GM18951 (cell line): ENCODE measurements around the gene STX8.
"Not testable (repeated sequence)": the region's sequence is repeated elsewhere in the genome, so short reads cannot be mapped to it uniquely, and the experiment has no call there.

Experiments
- POLR2A ChIP-seq: IDR thresholded peaks from 4 replicates; pipeline ENCODE4 v1.6.1; 2011; ENCODE audit warnings: mild to moderate bottlenecking; ENCODE audit not compliant: insufficient read length, insufficient read depth; ENCODE audit errors: extremely low read depth
- in situ Hi-C: fragments of 300-500 bp; cut with MboI; formaldehyde crosslinking; loops from one replicate; pipeline ENCODE4 v1.12.0; 2022; ENCODE audit warnings: low sequenced_read_pairs, mixed read lengths, inconsistent platforms; ENCODE audit not compliant: unreplicated experiment

Gene STX8

DNA sequence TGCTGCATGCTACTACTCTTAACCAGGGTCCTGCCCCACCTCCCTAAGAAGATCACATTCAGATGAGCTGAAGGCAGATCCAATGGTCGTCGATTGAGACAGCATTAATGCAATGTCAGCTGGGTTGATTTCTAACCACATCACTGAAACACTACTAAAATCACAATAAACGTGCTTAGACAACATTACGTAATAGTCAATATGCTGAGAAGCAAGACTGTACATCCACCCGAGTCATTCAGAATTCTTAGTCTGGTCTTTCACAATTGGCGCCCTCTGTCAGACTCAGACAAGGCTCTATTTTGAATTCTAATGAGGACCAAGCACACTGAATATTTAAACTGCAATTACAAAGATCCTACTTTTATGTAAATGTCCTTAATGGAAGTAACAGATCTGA is 205.2 kb downstream of the STX8 start:
- no peak for TF ChIP-seq POLR2A
- in situ Hi-C loops, result no loop called here

DNA sequence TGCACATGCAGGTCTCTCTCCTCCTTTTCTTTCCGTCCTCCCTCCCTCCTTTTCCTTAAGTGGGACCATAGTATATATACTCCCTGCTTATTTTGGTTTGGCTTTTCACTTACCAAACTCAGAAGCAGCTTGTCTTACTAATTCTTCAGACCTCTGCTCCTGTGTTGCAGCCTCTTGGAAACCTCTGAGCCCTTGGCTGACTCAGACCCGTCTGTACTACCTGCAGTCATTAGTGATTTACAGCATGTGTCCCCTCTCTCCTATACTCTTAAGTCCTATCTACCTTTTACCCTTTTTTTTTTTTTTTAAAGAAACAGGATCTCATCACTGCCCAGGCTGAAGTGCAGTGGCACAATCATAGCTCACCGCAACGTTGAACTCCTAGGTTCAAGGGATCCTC is 207.0 kb downstream of the STX8 start:
- in situ Hi-C loops, result no loop called here

DNA sequence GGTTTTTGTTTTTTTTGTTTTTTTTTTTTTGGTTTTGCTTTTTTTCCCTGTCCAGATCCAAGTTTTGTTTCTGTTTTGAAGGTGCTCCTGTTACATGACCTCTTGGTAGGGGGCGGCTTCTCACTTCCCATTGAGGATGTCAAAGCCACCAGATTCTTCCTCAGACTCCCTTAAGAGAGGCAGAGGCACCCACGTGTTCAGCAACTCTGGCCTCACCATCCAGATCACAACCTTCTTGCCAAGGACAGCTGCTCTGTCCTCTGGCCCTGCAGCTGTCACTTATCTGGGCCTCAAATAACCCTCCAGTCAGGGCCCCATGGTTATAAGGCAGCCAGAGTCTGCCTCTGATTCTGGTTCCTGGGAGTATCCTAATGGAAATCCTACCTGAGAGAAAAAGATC is 208.5 kb downstream of the STX8 start:
- in situ Hi-C loops, result no loop called here
- TF ChIP-seq POLR2A, result no peak

More for the DNA sequence above, 207.0 kb downstream of the STX8 start:
- TF ChIP-seq POLR2A, result no peak

DNA sequence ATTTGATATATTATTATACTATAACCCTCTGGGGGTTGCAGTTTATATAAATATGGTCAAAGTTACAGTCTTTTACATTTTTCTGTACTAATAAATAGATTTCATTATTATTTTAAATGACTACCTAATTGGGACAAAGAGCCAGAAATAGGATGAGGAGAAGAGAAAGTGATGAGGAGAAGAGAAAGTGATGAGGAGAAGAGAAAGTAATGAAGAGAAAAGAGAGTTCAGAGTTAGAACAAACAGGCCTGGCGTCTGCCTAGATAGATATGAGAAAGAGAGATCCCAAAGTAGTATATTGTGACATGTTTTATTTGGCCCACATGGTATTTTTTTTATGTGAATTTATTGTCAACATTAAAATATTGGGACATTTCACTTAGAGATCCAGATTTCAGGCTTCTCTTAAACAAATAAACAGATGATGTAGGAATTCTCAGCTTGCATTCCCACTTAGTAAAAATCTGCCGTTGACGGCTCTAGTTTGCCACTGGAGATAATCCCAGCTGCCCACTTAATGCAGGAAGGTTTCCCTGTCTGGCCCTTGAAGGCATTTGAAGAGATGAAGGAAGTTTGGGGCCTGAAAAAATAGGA is 210.7 kb downstream of the STX8 start:
- in situ Hi-C loops, result no loop called here
- TF ChIP-seq POLR2A, result no peak

DNA sequence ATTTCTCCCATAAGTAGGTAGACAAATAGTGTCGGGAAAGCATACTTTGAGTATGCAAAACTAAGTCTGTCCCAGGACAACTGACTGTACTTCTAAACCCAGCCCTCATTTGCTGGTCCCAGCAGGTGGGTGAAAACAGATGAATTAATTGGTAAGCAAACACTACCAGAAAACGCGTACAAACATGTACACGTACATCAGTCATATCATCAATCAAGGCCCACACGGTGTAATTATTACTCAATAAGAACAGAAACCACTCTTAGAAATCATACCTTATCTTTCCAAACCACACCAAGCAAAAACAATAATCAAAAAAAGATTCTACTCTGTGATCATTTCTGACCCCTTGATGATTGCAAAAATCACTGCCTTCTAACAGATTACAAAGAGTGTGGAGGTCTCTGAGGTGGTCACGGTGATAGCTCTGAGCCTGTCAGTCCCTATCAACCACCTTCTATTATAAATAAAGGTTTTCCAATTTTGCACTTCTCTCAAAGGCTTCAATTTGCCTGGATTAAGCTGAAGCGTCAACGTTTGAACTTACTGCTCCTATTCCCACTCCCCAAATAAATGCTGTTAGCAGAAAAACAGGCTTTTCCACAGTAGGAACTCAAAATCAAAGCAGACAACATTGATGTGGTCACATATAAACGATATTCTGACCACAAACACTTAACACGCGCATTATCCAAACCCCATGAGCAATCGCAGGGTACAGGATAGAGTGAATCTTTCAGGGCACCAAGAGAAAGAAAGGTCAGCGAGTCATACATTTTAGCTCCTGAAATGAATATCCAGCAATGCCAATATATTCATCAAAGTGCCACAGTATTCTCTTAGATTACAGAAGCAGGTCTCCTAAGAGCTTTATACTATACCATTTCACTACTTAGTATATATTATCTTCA is 211.9 kb downstream of the STX8 start:
- in situ Hi-C loops, result no loop called here
- TF ChIP-seq POLR2A, result no peak

DNA sequence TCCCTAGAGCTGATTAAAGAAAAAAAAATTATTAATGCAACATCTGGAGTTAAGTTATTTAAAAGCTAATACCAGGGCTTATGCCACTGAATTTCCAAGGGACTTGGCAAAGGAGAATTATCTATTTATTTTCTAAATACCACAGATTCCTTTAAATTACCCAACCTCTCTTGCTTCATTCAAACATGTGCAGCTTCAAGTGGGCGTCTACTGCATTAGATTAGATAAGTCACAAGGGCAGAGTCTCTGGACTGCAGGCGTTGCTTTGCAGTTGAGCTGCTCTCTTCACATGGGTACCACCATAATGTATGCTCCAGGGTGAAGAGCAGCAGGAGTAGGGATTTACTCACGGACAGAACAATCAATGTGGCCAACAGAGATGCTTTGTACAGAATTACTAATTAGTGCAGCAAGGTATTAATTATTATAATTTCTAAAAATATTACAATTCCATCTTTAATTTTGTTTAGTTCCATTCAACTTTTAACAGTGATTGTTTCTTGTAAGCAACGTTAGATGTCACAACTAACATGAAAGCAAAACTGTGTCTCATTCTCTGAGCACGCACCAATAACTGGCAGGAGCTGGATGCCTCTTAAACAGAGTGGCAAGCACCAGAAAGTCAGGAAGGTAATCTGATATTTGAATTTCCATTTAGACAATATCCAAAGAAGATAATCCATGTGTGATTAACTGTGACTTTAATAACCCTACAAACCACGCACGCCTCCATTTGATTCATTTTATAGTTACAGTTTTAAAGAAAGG is 214.2 kb downstream of the STX8 start:
- TF ChIP-seq POLR2A, result no peak

DNA sequence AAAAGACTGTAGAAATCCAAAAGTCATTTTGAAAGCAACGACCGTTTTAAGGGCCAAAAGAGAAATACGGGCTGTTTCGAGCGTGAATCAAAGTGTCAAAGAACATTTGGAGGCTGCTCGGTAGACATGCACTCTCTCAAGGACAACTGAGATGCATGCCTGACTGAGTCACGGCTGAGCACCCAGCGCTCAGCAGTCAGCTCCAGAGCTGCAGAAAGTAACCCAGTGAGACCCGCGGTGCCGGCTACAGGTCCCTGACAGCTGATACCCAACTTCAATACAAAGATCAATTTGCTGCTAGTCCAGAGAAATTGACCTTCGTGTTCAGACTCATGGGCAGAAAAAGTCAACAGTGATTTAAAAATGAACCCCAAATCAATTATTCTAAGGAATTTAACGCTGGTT is 214.9 kb downstream of the STX8 start:
- in situ Hi-C loops, result no loop called here

More for the DNA sequence above, 214.2 kb downstream of the STX8 start:
- in situ Hi-C loops, result no loop called here

DNA sequence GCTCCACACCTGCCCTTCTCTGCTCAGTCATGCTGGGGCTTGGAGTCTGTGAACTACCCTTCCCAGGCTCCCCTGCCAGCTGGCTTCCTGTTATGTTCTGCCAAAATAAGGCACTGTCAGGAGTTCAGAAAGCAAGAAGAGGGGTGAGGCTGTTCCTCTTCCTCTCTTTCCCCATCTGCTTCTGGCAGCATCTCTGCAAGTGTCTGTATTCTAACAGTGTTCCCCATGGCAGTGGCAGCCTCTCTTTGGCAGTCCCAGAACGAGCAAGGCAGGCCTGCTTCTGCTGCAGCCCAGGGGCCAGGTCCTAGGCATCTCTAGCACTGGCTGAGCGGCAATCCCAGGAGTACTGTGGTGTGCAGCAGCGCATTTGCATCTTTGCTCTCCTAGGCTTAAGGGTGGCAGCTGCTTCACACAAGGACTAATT is 219.1 kb downstream of the STX8 start:
- no peak for TF ChIP-seq POLR2A
- in situ Hi-C loops, result no loop called here

More for the DNA sequence above, 214.9 kb downstream of the STX8 start:
- TF ChIP-seq POLR2A, result no peak

DNA sequence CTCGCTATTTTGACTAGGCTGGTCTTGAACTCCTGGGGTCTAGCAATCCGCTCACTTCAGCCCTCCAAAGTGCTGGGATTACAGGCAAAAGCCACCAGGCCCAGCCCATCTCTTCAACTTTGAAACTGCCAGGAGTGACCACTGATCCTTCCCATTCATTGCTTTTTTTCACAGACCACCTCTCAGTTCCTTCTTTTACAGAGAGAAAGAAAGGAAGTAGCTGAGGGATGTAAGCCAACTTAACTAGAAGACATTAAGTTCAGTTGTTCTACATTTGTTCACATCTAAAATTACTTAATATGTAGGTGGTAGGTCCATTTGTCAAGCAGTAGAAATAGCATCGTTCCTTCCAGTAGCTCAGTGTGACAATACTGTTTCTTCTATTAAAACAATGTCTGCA is 219.8 kb downstream of the STX8 start:
- no peak for TF ChIP-seq POLR2A
- in situ Hi-C loops, result no loop called here

DNA sequence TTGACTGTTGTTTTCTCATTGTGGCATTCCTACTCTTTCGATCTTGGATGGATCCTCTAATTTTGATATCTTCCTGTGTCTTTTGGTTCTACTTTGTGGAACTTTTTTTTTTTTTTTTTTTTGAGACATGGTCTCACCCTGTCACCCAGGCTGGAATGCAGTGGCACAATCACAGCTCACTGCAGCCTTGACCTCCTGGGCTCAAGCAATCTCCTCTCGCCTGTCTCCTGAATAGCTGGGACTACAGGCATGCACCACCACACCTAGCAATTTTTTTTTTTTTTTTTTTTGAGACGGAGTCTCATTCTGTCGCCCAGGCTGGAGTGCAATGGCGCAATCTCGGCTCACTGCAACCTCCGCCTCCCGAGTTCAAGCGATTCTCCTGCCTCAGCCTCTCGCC is 220.4 kb downstream of the STX8 start:
- in situ Hi-C loops, result not testable (repeated sequence)

DNA sequence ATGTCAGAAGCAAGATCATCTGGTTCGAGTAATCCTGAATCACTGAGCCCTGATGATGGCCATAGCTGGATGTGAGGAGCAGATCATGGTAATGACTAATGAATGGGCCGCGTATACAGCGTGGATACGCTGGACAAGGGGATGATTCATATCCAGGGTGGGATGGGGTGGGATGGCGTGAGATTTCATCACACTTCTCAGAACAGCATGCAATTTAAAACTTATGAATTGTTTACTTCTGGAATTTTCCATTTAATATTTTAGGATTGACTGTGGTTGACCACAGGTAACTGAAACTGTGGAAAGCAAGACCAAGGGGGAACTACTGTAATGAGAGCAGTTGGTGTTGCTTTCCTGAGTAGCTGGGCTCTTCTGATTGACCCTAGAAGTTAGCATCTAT is 225.5 kb downstream of the STX8 start:
- TF ChIP-seq POLR2A, result no peak
- in situ Hi-C loops, result no loop called here

DNA sequence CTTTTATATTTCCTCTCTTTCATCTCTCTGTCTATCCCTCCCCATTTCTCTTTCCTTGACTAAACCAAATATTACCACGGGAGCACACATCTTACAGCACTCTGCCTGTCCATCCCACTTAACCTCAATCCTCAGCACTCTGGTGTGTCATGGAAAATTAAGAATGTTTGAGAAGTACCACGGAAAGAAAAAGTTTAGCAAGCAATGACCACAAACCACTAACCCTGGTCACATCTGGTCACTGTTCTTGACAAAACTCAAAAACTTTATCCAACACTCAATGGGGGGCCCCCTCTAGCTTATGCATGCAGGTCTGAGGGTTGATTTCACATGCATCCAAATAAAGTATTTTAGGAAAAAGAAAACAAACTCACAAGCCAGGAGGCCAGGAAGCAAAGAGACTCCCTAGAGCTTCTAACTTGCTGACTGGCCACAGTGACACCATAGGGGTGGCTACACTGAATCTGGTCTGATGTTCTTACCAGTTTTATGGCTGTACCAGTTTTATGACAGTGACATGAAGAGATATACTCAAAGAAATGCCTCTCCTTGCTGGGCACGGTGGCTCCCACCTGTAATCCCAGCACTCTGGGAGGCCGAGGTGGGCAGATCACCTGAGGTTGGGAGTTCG is 229.2 kb downstream of the STX8 start:
- in situ Hi-C loops, result no loop called here
- no peak for TF ChIP-seq POLR2A

DNA sequence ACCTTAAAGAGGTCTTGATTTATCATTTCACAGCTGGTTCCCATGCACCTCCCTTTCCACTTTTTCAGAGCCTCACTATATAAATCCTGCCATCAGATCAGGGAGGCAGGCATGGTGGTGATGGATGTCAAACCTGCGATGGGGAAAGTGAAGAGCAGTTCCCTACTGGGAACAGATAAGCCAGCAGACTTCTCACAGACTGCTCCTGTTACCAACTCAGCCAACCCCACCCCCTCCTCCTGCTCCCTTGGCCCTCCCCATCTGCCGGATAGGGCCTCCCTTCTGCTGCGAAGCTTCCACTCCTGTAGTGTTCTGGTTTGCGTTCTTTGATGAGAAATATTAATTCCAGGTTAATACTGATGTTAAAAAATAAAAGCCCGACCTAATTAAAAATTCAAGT is 232.1 kb downstream of the STX8 start:
- no peak for TF ChIP-seq POLR2A
- in situ Hi-C loops, result no loop called here
